ENCODE results near the gene ITPKB.

ITPKB gene

DNA sequence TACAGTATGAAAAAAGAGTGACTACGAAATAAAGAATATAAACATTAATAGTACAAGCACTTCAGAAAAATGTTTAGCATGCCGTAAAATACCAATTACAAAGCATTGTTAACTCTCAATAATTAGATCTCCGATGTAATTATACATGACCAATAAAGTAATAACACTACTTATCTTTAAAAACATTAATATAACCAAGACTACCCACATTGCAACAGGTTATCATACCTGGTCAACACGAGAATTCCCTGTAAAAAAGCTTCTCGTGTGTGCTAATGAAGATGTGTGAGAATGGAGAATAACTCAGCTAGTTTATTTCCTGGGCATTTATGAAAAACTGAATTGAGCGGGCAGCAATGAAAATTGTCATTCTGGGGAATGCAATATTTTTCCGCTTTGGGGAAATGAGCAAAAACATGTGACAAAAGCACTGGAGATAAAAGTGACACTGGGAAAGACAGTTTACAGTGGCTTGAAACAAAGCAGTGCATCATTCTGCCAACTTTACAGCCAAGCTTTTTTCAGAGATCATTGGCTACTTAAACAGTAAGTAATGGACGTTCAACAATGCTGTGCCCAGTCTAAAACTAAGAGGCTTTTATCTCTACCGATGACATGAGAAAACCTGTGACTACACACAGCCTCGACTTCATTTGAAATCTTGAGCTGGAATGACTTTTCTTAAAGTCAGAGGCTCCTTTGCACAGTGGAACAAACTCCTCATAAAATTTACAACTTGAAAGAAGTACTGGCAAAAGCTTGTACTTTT is 34.7 kb downstream of the ITPKB start:
- no peak for DNase-seq (ENCODE audit: low read depth)

DNA sequence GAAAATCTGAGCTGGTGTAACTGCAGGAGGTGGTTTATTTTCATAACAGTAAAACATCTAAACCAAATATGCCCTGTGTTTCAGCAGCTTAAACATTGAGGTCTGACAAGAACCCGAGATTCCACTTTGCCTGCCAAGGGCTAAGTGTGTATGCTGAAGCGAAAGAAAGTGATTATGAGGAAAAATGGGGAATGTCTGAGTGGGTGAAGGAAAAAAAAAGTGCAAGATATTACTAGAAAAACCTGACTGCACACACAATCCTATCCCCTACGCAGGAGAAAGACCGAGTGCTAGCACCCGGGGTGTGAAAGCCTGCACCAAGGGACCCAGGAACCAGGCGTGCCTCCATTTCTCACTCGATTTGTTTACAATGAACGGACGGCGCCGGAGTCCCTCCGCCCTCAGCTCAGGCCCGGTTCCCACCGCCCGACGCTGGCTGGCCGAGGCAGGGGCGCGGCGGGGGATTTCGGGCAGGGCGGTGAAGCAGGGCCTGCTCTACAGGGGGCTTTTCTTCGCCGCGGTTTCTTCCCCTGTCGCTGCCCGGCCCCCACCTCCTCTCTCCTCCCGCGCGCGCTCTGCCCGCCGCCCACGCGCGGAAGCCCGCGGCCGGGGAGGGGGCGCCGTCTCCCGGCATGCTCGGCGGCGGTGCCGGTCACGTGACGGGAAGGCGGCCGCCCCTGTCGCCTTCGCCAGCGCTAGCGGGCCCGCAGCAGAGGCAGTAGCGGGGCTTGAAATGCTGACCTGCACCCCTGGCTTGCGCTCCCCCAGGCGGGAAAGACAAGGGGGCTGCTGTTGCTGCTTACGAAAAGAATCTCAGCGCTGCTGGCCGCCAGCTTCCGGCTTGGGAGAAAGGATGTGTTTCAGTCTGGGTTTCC is 35.9 kb downstream of the ITPKB start:
- DNase-seq (ENCODE audit: low read depth), result no peak

DNA sequence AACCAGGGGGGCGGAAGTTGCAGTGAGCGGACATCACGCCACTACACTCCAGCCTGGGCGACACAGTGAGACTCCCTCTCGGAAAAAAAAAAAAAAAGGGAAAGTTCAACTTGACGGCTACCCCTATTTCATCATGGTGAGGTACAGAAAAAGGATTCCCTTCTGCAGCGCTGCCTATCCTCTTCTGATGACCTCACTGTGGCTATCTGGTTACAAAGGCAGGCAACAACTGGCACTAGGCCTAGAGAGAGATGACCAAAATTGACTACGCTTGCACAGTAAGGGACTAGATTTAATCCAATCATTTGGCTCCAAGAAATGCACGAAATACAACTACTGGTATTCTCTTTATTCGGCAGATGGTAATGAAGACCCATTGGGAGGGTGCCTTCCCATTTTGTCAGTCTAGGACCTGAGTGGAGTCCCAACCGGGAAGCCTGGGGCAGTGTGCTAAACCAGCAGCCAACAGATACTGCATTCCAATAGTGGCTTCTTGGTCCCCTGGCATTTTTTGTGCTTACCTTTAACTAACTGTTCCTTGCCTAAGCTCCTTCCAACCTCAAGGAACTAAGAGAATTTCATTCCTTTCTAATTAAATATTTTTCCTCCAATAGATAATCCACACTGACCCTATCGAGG is 36.6 kb downstream of the ITPKB start:
- DNase-seq (ENCODE audit: low read depth), result peak; percentile 66

DNA sequence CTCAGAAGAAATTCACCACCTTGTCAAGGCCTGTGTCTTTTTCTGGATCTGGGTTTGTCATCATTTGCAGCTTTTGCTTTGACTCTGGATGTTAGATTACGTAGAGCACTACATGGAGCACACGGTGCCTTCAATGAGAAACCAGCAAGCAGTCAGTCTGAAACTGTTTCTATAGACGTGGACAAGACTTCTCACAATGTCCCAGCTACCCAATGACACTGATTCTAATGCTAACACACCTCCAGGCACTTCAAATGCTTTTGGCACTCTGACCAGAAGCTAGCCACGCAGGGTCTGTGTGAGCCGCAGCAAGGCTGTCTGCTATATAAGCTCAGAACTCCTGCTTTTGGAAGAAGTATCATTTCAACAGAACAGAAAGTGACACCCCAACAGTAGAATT is 38.2 kb downstream of the ITPKB start:
- no peak for DNase-seq (ENCODE audit: low read depth)

DNA sequence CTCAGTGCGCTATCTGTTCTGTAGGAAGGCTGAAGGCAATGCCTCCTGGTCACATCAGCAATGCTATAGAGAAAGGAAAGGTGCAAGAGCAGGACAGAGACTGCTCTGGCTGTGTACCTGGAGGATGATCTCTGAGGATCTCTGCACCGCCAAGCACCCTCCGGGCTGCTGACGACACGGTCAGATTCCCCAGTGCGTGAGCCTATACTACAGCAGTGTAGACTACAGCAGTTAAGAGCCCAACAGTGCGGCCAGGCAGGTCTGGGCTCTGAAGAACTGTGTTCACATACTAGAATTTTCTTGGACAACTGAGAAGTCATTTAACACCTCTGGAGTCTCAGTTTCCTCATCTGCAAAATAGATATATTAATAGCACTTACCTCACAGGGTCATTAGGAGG is 39.9 kb downstream of the ITPKB start:
- DNase-seq (ENCODE audit: low read depth), result no peak

DNA sequence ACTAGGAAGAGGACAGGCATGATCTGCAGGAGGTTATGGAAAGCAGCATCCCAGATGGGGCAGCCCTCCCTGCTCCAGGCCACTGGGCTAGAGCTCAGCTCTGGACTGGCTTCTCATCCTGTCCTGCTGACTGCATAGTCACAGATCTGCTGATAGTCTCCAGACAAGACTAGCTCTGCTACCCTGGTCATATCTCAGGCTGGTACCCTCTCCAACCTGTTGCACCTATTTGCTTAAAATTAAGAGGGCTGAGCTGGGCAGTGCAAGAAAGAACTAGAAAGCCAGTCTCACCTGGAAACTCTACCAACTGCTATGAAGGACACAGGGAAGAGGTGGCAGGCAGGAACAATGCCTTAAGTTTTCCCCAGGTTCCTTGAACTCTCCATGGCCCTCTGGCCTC is 40.4 kb downstream of the ITPKB start:
- DNase-seq (ENCODE audit: low read depth), result no peak

DNA sequence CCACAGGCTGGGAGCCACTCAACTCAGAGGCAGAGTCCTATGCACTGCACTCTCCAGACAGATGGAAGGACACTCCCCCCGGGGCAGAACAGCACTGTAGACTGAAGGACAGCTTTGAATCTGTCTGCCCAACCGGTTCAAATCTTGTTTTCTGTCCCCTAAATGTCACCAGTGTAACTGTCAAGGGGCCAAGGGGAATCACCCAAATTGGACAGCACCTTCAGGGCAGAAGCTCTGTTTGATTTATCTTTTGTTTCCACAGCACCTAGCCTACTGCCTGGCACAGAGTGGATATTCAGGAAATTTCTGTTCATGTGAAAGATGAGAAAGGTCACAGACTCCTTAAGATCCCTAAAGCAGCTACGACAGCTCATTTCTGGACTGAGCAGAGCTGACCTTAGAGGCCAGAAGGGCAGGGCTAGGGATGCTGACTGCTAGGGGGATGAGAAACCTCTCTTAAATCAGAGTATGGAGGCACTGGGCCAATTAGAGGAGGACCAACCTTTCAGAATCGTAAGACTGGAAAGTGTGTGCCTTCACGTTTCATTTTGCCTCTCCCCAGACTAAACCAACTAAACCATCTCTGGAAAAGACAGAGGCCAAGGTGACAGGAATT is 41.0 kb downstream of the ITPKB start:
- DNase-seq (ENCODE audit: low read depth), result no peak

DNA sequence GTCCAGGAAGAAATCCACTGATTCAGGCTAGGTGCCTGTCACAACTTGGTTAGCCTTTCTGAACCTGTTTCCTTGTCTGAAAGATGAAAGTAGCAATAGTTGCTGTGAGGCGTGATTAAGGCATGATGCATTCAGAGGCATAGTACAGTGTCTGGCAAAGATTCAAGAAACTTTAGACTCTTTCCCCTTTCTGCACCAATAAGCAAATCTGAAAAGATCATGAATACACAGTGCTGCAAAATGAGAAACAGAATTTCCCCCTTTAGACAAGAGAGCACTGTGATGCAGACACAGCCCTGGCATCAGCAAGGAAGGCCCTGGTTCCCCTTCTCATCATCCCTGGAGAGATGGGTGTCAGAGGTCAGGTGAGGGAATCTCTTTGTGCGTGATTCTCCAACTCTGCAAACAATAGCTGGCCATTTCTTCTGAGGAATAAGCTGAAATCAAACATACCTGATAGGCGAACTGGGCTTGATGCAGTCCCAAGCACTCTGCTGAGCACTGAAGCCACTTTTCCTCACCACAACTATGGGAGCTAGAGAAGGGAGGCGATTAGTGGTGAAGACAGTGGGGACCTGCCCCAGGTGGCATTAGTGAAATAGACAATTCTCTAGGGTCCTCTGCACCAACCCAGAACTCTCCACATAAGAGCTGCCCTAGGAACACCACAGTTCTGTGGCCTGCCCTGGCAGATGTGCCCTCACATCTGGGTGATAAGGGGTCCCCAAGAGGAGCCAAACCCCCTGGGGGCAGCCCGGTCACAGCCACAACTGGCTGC is 41.7 kb downstream of the ITPKB start:
- DNase-seq (ENCODE audit: low read depth), result peak; percentile 74

DNA sequence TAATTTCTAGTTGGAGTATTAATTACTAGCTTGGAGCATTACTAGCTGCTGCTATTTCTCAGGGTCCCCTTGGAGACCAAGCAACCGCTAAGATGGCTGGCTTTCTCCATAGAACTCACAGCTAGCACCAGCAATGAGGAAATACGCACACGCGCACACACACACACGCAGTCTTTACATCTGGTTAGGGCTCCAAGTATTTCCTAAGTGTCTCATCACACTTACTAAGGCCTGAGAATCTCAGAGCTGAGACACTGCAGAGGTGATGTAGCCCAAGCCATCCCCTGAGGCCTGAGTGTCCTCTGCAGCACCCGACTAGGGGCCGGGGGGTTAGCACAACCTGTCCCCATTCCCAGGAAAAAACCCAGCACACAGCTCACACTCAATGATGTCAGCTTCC is 42.5 kb downstream of the ITPKB start:
- no peak for DNase-seq (ENCODE audit: low read depth)

DNA sequence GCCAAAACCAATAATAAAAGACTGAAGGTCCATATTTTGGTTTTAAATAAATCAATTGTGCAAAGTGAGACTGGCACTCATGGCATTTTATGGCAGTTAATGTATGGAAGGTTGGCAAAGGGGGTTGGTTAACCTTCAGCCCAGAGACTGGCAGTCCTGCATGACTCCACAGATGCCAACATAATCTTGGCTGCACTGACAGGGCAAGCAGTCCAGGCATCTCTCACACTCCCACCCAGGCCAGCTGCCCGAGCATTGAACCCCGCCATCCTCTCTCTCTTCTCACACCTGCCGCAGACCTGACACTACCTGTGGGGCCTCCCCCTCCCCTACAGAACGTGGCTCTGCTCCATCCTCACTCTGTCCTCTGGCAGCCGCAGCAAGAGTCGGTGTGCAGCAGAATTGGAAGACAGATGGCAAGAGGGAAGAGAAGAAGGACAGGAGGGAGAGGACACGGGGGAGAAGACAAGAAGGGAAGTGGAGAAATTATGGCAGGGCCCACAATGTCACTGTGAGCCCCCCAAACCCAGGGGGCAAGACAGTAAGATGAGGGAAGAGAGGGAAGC is 43.7 kb downstream of the ITPKB start:
- DNase-seq (ENCODE audit: low read depth), result no peak

DNA sequence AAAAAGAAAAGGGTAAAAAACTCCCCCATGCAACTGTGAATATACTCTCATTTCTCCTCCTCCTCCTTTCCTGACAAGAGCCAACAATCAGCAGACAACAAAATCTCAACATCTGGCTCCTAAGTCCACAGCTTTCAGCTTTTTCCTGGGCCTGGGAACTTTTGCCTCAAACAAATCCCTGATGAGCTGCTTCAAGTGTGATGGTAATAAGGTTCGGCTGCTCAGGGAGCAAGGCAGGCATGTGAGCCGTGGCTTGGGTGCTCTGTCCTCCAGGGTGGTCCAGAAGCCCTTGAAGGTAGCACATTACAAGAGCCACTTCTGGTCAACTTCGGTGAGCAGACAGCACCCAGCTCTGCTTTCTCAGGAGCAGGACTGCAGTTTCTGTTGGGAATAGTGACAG is 46.3 kb downstream of the ITPKB start:
- DNase-seq (ENCODE audit: low read depth), result no peak

DNA sequence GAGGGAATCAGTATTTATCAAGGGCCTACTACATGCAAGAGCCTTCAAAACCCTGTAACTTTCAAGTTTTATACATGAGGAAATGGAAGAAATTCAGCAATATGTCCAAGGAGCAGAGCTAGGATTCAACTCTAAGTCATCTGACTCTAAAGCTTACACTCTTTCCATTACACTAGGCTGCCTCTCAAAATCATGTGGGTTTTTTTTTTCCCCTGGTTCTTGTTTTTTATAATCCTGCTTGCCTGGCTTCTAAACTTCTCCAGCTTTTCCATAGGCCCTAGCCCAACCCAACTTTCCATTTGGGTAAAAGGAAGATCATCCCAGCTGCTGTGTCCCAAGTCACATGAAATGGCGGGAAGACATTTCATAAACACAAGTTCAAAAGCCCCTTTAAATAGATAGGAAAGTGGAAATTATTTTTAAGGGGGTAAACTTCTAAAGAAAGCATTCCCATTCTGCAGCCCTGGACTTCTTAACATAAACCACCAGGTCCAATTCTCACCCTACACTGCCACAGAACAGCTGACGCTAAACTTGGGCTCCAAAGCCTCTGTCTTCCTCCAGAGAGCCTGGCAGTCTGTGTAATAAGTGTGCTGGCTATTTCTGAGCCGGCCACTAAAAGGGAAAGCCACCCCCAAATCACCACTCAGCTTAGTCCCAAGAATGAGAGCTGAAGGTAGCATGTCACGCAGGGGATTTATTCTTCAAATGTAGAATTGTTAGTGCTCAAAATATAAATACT is 46.9 kb downstream of the ITPKB start:
- DNase-seq (ENCODE audit: low read depth), result no peak

DNA sequence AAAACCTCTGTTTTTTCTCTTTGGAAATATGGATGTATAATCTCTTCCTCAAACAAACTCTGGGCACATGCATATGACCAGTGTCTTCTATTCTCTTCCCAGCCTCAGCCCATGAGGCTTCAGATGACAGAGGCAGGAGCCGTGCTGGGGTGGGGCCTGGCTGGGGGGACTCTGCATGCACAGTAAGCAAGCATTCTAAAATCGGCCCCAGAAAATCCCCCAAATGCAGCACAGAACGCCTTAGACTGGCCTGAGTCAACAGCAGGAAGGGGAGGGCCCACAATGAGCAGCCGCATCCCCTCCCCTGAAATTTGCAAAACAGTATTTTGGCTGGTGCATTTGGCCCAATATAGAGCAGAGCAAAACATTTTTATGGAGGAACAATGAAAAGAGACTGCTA is 47.8 kb downstream of the ITPKB start:
- DNase-seq (ENCODE audit: low read depth), result no peak

DNA sequence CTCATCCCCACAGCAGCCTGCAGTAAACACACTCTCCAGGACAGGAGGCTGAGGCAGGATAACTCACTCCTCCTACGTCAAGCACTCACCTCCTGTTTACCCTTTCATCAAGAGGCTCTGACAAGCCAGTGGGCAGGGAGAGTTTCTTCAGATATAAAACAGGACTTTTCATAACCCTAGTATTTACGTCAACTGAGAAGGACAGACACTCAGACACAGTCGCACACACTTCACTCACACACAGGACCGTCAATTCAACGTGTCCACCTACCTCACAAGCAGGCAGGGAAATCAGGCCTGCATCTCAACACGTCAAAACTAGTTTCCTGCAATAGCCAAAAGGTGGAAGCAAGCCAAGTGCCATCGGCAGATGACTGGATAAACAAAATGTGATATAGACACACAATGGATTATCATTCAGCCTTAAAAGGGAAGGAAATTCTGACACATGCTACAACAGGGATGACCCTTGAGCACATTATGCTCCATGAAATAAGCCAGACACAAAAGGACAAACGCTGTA is 48.6 kb downstream of the ITPKB start:
- no peak for DNase-seq (ENCODE audit: low read depth)

DNA sequence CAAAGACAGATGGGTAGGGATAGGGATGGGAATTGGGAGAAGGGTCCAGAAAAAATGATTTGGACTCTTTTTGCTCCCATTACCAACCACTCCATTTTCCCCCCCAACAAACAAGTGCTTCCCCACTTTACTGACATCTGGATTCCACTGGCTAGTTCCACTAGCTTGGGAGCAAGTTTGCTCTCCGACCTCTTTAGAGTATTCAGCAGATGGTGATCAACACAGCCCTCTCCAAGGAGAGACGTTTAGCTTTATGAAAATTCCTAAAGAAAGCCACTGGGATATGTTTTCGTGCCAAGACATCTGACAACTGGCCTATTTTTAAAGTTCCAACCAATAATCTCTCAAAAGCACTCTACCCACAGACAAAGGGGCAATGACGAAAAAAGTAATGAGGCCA is 50.3 kb downstream of the ITPKB start:
- DNase-seq (ENCODE audit: low read depth), result no peak

DNA sequence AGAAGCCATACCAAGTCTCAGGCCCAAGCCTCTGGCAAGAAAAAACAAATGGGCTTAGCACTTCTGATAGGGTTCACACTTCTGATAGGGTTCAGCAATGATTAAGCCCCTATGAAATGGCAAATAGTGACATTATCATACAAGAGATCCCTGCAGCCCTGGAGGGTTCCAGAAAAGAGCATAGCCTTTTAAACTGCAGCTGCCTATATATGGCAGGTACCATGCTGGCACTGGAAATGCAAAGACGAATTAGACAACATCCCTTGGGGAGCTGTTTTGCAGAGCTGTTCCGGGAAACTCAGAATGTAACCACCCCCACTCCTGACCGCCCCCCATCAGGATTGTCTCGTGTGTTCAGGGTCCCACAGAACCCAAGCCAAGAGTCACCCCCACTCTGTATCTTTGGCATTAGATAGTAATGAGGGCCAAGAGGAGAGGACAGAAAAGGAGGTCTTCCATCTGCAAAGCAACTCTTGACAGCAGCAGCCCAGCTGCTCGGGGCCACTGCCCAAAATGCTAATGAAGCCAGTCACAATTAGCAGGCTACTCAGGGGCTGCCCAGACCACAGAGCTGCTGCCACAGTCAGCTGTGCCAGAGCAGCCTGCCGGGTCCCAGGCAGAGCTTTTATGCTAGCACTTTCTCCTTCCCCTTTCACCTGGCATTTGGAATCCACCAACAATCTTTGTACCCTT is 50.9 kb downstream of the ITPKB start:
- no peak for DNase-seq (ENCODE audit: low read depth)

DNA sequence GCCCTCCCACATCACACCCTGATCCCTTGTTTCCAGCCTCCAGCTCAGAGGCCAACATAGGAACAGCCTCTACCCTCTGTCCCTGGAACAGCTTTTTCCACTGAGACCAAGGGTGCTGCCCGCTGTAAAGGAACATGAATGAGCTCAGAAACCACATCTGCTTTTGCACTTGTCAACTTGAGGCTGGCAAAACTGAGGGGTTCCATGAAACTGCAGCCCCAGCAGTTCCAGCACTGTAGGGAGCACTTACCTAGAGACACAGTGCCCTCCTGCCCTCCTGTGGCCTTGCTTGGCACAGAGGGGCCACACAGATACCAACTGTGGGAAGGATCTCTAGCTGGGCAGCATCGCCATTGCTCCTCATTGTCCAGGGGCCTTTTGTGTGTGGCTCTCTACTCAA is 51.7 kb downstream of the ITPKB start:
- no peak for DNase-seq (ENCODE audit: low read depth)

DNA sequence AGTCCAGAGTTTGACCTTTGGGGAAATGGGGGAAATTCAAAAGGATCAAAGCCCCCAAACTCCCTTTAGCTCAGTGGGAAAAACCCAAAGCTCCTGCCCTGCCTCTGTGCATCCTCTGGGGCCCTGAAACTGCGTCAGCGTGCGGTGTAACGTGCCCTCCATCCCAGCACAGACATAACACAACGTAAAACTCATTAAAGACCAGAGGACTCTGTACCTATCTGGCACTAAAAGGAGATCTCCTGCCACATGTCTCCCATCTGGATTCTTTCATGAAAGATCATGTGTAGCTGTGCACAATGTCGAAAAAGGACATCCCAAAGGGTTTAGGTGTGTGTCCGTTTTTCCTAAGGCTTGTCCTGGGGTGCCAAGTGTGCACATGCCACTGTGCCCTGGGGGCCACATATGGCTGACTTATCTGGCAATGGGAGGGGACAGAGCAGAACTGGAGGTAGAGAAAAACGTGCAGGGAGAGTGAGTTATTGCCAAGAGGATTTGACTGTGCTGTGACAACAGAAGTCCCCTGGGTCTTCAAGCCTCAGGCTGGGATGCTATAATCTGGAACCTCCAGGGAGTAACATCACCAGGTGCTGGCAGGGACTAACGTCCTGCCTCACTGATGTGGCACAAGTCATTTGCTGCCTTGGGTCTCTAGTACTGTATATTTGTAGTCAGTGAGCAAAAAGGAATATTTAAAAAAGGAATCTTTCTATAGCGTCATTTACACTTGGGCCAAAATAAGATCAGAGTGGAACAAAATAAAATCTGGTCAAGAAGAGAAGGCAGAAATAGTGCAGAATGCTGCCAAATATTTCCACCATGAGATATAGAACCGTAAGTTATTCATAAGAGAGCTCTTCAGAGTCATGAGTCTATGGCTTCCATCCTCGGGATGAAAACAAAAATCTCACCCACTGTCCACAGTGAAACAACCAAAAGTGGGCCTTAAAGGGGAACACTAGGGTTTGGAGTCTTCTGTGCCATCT is 52.3 kb downstream of the ITPKB start:
- DNase-seq (ENCODE audit: low read depth), result no peak
